ENCODE measurements around the gene GPC6.

GRCh38 chr13:93496985-93497673 lies 270.5 kb downstream of the GPC6 start:
- no peak for TF ChIP-seq EZH2phosphoT487 (IDR thresholded peaks at IDR 0.05; ENCODE audit: insufficient read depth, low read depth)
- no peak for TF ChIP-seq EZH2 (IDR thresholded peaks at IDR 0.05; ENCODE audit: insufficient read depth, poor library complexity, severe bottlenecking)

Measured in GM23248 (cell line).